Liver (tissue), 9 donors: ENCODE results near the gene TMEM272. TPM values are rescaled to one million over a fixed set of nuclear protein-coding genes. Genes with fewer than 3 reads are reported as not detected.
A peak's percentile ranks its signal among the peaks of the same experiment; 100 is the strongest.

Experiments
- DNase-seq: peaks from one replicate; pipeline ENCODE4 v3.0.0-alpha.2; 2017; ENCODE audit warnings: low spot score
- H3K27ac ChIP-seq, 2 donors: one replicate each; pipeline ENCODE4 v1.7.0; 2013; ENCODE audit warnings: inconsistent platforms in 2 of 2, low read length in 2 of 2, control low read depth in 1 of 2, low read depth in 1 of 2, mild to moderate bottlenecking in 1 of 2
- H3K27me3 ChIP-seq, 4 donors: one replicate each; pipeline versions ENCODE4 v1.6.1 to v1.7.0; 2013; ENCODE audit warnings: low read length in 3 of 4, inconsistent platforms in 1 of 4, mild to moderate bottlenecking in 1 of 4, moderate library complexity in 1 of 4; ENCODE audit not compliant: control insufficient read depth in 4 of 4, insufficient read depth in 4 of 4
- H3K36me3 ChIP-seq, 4 donors: one replicate each; pipeline versions ENCODE4 v1.6.1 to v1.7.0; 2013; ENCODE audit warnings: low read length in 3 of 4, mild to moderate bottlenecking in 3 of 4, low read depth in 1 of 4, moderate library complexity in 1 of 4; ENCODE audit not compliant: control insufficient read depth in 4 of 4, insufficient read depth in 3 of 4
- H3K4me1 ChIP-seq, 4 donors: one replicate each; pipeline versions ENCODE4 v1.6.1 to v1.7.0; 2013; ENCODE audit warnings: low read length in 3 of 4, mild to moderate bottlenecking in 3 of 4, moderate library complexity in 1 of 4; ENCODE audit not compliant: control insufficient read depth in 4 of 4, insufficient read depth in 4 of 4
- H3K4me3 ChIP-seq, 3 donors: one replicate each; pipeline versions ENCODE4 v1.6.1 to v1.7.0; 2013; ENCODE audit warnings: low read length in 3 of 3, control low read depth in 1 of 3, low read depth in 1 of 3, mild to moderate bottlenecking in 1 of 3
- H3K9ac ChIP-seq, 2 donors: one replicate each; pipeline ENCODE4 v1.7.0; 2013; ENCODE audit warnings: low read length in 2 of 2, mild to moderate bottlenecking in 2 of 2, moderate library complexity in 2 of 2, control low read depth in 1 of 2, low read depth in 1 of 2
- H3K9me3 ChIP-seq, 4 donors: one replicate each; pipeline versions ENCODE4 v1.6.1 to v1.7.0; 2013; ENCODE audit warnings: low read length in 3 of 4; ENCODE audit not compliant: control insufficient read depth in 4 of 4
- ATF3 ChIP-seq: IDR thresholded peaks from 2 replicates; pipeline ENCODE4 v1.6.1; 2016; ENCODE audit warnings: antibody characterized with exemption
- EGR1 ChIP-seq, 2 donors: IDR thresholded peaks; 2 replicates each; pipeline ENCODE4 v1.6.1; 2016 to 2018; ENCODE audit warnings: antibody characterized with exemption in 2 of 2, low read depth in 2 of 2
- FOXA1 ChIP-seq: IDR thresholded peaks from 2 replicates; pipeline ENCODE4 v1.6.1; 2016; ENCODE audit warnings: antibody characterized with exemption
- FOXA2 ChIP-seq: IDR thresholded peaks from 2 replicates; pipeline ENCODE4 v1.6.1; 2016; ENCODE audit warnings: antibody characterized with exemption
- GABPA ChIP-seq, 2 donors: IDR thresholded peaks in 1 of 2; conservative IDR thresholded peaks in 1 of 2; 2 replicates each; pipeline ENCODE4 v1.6.1; 2016; ENCODE audit warnings: antibody characterized with exemption in 2 of 2, mild to moderate bottlenecking in 1 of 2, moderate library complexity in 1 of 2
- HNF4G ChIP-seq: IDR thresholded peaks from 2 replicates; pipeline ENCODE4 v1.6.1; 2016; ENCODE audit warnings: antibody characterized with exemption
- JUND ChIP-seq, 2 donors: IDR thresholded peaks; 2 replicates each; pipeline ENCODE4 v1.6.1; 2016; ENCODE audit warnings: antibody characterized with exemption in 2 of 2
- NR2F2 ChIP-seq: IDR thresholded peaks from 2 replicates; pipeline ENCODE4 v1.6.1; 2016; ENCODE audit warnings: antibody characterized with exemption
- RAD21 ChIP-seq, 2 donors: IDR thresholded peaks; 2 replicates each; pipeline ENCODE4 v1.6.1; 2016; ENCODE audit warnings: antibody characterized with exemption in 2 of 2, mild to moderate bottlenecking in 2 of 2
- REST ChIP-seq: IDR thresholded peaks from 2 replicates; pipeline ENCODE4 v1.6.1; 2016; ENCODE audit warnings: antibody characterized with exemption, mild to moderate bottlenecking
- RXRA ChIP-seq, 2 donors: IDR thresholded peaks; 2 replicates each; pipeline ENCODE4 v1.6.1; 2017 to 2018; ENCODE audit warnings: antibody characterized with exemption in 2 of 2, mild to moderate bottlenecking in 1 of 2
- SP1 ChIP-seq: IDR thresholded peaks from 2 replicates; pipeline ENCODE4 v1.6.1; 2018; ENCODE audit warnings: antibody characterized with exemption, mild to moderate bottlenecking
- TAF1 ChIP-seq: conservative IDR thresholded peaks from 2 replicates; pipeline ENCODE4 v1.6.1; 2016; ENCODE audit warnings: antibody characterized with exemption, mild to moderate bottlenecking
- YY1 ChIP-seq: IDR thresholded peaks from 2 replicates; pipeline ENCODE4 v1.6.1; 2016; ENCODE audit warnings: antibody characterized with exemption, mild to moderate bottlenecking
- WGBS: extraction: QIAGEN DNeasy Blood & Tissue Kit; methylation state at CpG from one replicate; pipeline ENCODE4 v1.1.7; 2013; 5-methylcytosine and 5-hydroxymethylcytosine counted together
- polyA plus RNA-seq, 2 donors: library from polyadenylated mRNA; stranded (reverse) in 1 of 2; unstranded in 1 of 2; fragments of 200-250 nt in 1 of 2; fragments of >200 nt in 1 of 2; fragmentation: Nextera tagmentation in 1 of 2; extraction: Ambion mirVana in 1 of 2; gene quantifications; one replicate each; pipeline versions ENCODE4 v1.2.1 to v1.2.3, GENCODE V29; 2013 to 2015
- total RNA-seq, 2 donors: library from RNA; depleted of rRNA; stranded (reverse); fragments of >200 nt; gene quantifications; one replicate each; pipeline ENCODE4 v1.2.3, GENCODE V29; 2014
- TF ChIP-seq, protein P1 (sequence below): IDR thresholded peaks from 2 replicates; pipeline ENCODE4 v1.6.1; 2016; ENCODE audit warnings: antibody characterized with exemption
- TF ChIP-seq, protein P2 (sequence below): IDR thresholded peaks from 2 replicates; pipeline ENCODE4 v1.6.1; 2016; ENCODE audit warnings: antibody characterized with exemption
- donor health status: healthy.
- donor health status: healthy.
- donor health status: healthy.
- donor health status: healthy.
- donor health status: healthy.

Gene TMEM272
- total and polyA plus RNA-seq, 4 donors, result 0.02 to 0.42 (median 0.10) TPM

GRCh38 chr13:51825681-51826254 is 19.2 kb downstream of the TMEM272 start:
- H3K4me1 ChIP-seq, result peaks cover 0 to 3% (median 0%) of the 10 kb centered on the region in 4 donors
- no peak overlapping the region for H3K4me3 ChIP-seq
- WGBS, result 89% methylated on average over 10 of the region's 10 CpGs

GRCh38 chr13:51825165-51825592 is 19.8 kb downstream of the TMEM272 start:
- Histone ChIP-seq H3K9ac (no peak overlapping the region), H3K9me3 (no peaks in the 10 kb centered on the region), H3K27me3 (no peaks in the 10 kb centered on the region), H3K27ac (peak overlapping the region in 1 of 2 donors; percentile 9), H3K4me1 (peaks cover 0 to 3% (median 0%) of the 10 kb centered on the region in 4 donors), H3K36me3 (no peaks in the 10 kb centered on the region), H3K4me3 (no peak overlapping the region)
- WGBS, result 82% methylated on average over 2 of the region's 2 CpGs
- no peak for DNase-seq
- TF ChIP-seq RXRA (IDR thresholded peaks at IDR 0.05), result no peak
- TF ChIP-seq ATF3, result no peak
- TF ChIP-seq, protein P1, sequence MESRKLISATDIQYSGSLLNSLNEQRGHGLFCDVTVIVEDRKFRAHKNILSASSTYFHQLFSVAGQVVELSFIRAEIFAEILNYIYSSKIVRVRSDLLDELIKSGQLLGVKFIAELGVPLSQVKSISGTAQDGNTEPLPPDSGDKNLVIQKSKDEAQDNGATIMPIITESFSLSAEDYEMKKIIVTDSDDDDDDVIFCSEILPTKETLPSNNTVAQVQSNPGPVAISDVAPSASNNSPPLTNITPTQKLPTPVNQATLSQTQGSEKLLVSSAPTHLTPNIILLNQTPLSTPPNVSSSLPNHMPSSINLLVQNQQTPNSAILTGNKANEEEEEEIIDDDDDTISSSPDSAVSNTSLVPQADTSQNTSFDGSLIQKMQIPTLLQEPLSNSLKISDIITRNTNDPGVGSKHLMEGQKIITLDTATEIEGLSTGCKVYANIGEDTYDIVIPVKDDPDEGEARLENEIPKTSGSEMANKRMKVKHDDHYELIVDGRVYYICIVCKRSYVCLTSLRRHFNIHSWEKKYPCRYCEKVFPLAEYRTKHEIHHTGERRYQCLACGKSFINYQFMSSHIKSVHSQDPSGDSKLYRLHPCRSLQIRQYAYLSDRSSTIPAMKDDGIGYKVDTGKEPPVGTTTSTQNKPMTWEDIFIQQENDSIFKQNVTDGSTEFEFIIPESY, result no peak
- TF ChIP-seq TAF1, result no peak
- no peak for TF ChIP-seq EGR1 (IDR thresholded peaks at IDR 0.05; ENCODE audit: low read depth in 2 of 2)
- TF ChIP-seq REST, result no peak
- no peak for TF ChIP-seq FOXA2

More at GRCh38 chr13:51825681-51826254, 19.2 kb downstream of the TMEM272 start:
- H3K9me3 ChIP-seq, result no peaks in the 10 kb centered on the region
- H3K9ac ChIP-seq, result no peak overlapping the region
- DNase-seq, result no peak
- H3K27me3 ChIP-seq, result no peaks in the 10 kb centered on the region
- H3K36me3 ChIP-seq, result no peaks in the 10 kb centered on the region
- peak overlapping the region; percentile 9 to 38 for H3K27ac ChIP-seq
- TF ChIP-seq FOXA2, result no peak
- no peak for TF ChIP-seq JUND (IDR thresholded peaks at IDR 0.05)
- TF ChIP-seq HNF4G, result no peak
- TF ChIP-seq, protein P1, result no peak
- no peak for TF ChIP-seq TAF1
- TF ChIP-seq FOXA1, result no peak
- TF ChIP-seq SP1, result no peak
- no peak for TF ChIP-seq EGR1 (IDR thresholded peaks at IDR 0.05; ENCODE audit: low read depth in 2 of 2)
- TF ChIP-seq ATF3, result no peak
- no peak for TF ChIP-seq REST
- no peak for TF ChIP-seq NR2F2
- TF ChIP-seq GABPA (IDR thresholded peaks at IDR 0.05 in 1 of 2, conservative IDR thresholded peaks at IDR 0.05 in 1 of 2), result no peak
- TF ChIP-seq YY1, result no peak
- no peak for TF ChIP-seq RXRA (IDR thresholded peaks at IDR 0.05)
- TF ChIP-seq, protein P2, sequence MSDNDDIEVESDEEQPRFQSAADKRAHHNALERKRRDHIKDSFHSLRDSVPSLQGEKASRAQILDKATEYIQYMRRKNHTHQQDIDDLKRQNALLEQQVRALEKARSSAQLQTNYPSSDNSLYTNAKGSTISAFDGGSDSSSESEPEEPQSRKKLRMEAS, result no peak
- TF ChIP-seq RAD21 (IDR thresholded peaks at IDR 0.05), result no peak
